Measurements from ENCODE around the gene SBF2.

The SBF2 gene

DNA sequence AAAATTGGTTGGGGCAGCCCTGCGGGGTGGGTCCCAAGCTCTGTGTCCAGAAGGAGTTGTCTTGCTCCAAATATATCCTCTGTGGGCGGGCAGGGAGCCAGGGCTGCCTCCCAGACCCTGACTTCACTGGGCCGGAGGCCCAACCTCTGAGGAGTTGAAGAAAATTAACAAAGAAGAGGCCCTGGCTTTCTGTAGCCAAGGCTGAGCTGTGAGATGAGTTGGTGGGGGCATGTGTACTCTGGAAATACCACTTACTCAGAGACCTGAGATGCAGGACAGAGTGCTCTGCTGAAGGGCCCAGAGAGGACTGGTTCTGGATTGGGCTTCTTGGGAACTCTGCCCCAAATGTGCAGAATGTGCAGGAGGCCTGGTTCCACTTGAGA is 533.8 kb downstream of the SBF2 start:
- Mint-ChIP-seq H3K9me3 (no peaks in the 10 kb centered on the region), H3K36me3 (ENCODE audit: low read depth) (no peaks in the 10 kb centered on the region), H3K27ac (peak overlapping the region; percentile 17), H3K4me1 (ENCODE audit: low read depth) (peaks cover 37% of the 10 kb centered on the region), H3K27me3 (peaks cover 3% of the 10 kb centered on the region), H3K4me3 (no peak overlapping the region)
- intact Hi-C loops (cut with micrococcal nuclease): no loop called here

DNA sequence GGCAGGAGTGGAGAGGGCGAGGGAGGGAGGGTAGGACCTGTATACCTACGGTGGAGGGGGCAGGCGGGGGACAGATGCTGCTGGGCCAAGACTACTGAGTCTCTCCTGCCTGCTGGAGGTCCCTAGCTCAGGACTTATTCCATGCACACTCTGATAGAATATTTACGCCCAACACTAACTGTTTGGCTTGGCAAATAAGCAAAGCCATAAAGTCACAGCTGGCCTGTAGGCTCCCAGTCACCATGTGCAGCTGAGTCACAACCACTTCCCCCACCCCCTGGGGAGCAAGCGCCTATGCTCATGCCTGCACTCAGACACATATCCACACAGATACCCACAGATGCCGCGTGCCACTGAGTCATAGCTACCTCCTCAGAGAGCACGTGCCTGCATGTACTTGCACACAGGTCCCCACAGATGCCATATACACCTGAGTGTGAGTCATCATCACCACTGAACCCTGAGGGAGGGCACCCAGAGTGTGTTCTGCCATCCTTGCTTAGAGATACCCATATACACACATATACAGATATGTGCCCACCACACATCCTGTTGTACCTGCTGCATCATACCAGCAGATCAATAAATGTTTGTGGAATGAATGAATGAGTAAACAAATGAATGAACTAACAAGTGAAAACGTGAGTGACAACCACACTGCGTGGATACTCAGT is 534.4 kb downstream of the SBF2 start:
- Mint-ChIP-seq H3K4me3 (peak overlapping the region; percentile 75), H3K36me3 (ENCODE audit: low read depth) (no peaks in the 10 kb centered on the region), H3K27me3 (peaks cover 3% of the 10 kb centered on the region), H3K9me3 (no peaks in the 10 kb centered on the region), H3K4me1 (ENCODE audit: low read depth) (peaks cover 37% of the 10 kb centered on the region), H3K27ac (peak overlapping the region; percentile 62)
- intact Hi-C loops (cut with micrococcal nuclease): loop anchor here (2.0 to 5.0 kb wide), 2 partner anchors 213 to 548 kb away; partner anchors contain the start of gene ADM

DNA sequence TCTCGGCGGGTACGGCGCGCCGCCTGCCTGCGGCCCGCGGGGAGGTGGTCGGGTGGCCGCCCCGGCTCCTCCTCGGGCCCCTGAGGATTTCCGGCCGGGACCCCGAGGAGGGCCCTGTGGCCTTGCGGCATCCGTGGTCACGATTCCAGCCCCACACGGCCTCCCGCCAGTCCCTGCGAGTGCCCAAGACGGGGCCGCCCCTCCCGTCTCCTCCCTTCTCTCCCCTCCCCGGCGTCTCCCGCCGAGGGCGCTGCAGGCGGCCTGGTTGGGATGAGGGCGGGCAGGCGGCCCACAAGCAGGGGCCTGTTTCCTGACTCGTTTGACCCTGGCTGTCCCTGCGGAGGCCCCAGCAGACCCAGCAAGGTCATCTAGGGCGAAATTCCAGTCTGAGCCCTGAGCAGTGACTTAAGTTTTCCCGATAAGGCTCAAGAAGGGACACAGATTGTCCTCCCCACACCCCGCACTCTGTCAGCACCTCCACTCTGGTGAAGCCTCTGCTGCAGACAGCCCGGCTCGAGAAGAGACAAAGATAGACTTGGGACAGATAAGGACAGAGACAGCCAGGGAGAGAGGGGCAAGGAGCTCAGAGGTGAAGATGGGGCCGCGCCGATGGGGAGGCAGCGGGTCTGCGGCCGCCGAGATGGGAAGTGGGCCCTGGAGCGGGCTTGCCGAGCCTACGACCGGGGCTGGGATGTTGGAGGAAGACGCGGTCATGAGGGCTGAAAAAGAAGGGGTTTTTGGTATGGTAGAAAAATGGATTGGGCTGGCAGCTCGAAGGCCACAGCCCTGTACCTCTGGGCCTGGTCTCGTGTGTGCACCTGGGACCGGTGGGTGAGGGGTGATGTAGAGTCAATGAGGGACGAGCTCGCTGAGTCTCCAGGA is 535.1 kb downstream of the SBF2 start:
- Mint-ChIP-seq H3K9me3 (no peaks in the 10 kb centered on the region), H3K4me1 (ENCODE audit: low read depth) (peaks cover 37% of the 10 kb centered on the region), H3K27me3 (peaks cover 3% of the 10 kb centered on the region), H3K27ac (peak overlapping the region; percentile 62), H3K36me3 (ENCODE audit: low read depth) (no peaks in the 10 kb centered on the region), H3K4me3 (peak overlapping the region; percentile 75)
- intact Hi-C loops (cut with micrococcal nuclease): loop anchor here (1.0 to 5.0 kb wide), 3 partner anchors 214 to 564 kb away; partner anchors contain the start of gene ADM

DNA sequence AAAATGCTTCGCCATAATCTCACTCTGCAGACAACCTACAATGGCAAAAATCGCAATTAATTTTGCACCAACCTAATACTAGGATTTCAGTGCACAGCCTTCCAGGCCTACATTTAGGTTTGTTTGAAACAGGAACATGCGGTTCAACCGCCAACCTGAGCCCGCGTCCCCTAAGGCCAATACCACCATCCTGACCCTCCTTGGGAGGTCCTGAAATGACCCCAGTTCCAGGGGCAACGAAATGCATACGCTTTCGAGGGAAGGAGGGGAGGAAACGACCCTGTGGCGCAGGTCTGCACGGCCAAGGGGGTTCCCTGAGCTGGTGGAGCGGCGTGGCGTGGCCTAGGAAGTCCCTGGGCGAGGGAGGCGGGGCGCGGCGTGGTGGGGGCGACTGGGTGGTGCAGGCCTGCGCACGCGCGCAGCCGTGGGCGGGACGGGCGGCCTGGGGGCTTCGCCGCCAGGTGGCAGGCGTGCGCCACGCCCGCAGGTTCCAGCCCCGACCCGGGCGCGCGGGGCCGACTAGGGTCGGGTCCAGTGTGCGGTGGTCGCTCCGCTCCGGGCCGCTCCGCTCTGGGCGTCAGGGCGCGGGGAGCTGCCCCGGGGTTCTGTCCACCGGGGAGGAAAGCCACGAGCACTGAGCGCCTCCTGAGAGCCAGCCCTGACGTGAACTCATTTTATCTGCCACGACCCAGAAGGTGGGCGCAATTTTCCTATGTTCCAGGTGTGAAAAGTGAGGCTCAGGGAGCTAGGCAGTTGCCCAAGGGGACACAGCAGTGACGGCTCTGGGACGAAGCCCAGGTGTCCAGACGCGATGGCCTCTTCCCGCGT is 536.0 kb downstream of the SBF2 start:
- H3K4me3 Mint-ChIP-seq: peak overlapping the region; percentile 75
- no peaks in the 10 kb centered on the region for H3K9me3 Mint-ChIP-seq
- peaks cover 40% of the 10 kb centered on the region for H3K4me1 Mint-ChIP-seq (ENCODE audit: low read depth)
- intact Hi-C loops (cut with micrococcal nuclease): loop anchor here (1.0 to 5.0 kb wide), 3 partner anchors 215 to 565 kb away; partner anchors contain the start of gene ADM
- H3K27me3 Mint-ChIP-seq: peaks cover 3% of the 10 kb centered on the region
- H3K36me3 Mint-ChIP-seq (ENCODE audit: low read depth): peaks cover 6% of the 10 kb centered on the region
- H3K27ac Mint-ChIP-seq: peak overlapping the region; percentile 62

DNA sequence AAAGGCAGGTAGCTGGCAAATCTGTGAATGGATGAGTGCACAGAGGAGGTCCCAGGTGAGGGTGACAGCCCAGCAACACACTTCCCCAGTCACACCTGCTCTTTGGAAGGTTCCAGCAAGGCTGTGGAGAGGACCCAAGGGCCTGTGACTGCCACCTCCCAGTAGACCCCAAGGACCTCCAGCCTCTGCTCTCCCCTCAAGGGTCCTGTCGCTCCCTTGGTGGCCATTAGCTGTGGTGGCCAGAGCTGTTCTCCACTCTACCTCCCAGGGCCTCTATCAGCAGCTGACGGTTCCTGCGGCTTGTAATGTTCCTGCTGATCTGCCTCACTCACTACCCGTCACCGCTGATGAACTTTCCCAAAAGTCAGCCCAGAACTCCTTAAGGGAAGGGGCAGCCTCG is 537.1 kb downstream of the SBF2 start:
- intact Hi-C loops (cut with micrococcal nuclease): loop anchor here (5.0 kb wide), 1 partner anchor 550 kb away; the partner anchor contains the start of gene ADM
- Mint-ChIP-seq H3K4me3 (no peak overlapping the region), H3K27ac (no peak overlapping the region), H3K4me1 (ENCODE audit: low read depth) (peaks cover 42% of the 10 kb centered on the region), H3K36me3 (ENCODE audit: low read depth) (peaks cover 12% of the 10 kb centered on the region), H3K9me3 (no peaks in the 10 kb centered on the region), H3K27me3 (peaks cover 3% of the 10 kb centered on the region)

DNA sequence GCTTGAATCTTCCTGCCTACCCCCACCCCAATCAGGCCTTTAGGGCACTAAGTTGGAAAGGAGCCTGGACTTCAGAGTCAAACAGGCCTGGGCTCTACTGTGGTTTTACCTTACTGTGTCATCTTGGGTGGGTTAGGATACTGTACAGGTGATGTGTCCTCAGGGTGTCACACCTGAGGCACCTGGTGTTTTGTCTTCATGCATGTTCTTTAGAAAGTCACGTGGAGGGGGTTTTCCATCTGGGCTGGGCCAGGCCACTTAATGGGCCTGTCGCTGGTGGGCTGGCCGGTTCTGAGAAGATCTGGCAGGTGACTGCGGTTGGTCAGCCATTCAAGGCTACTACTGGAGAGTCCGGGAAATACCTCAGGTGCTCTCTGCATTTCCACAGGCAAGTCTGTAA is 537.6 kb downstream of the SBF2 start:
- Mint-ChIP-seq H3K4me1 (ENCODE audit: low read depth) (peaks cover 42% of the 10 kb centered on the region), H3K27me3 (peaks cover 3% of the 10 kb centered on the region), H3K36me3 (ENCODE audit: low read depth) (peaks cover 16% of the 10 kb centered on the region), H3K9me3 (no peaks in the 10 kb centered on the region), H3K27ac (no peak overlapping the region), H3K4me3 (no peak overlapping the region)
- intact Hi-C loops (cut with micrococcal nuclease): loop anchor here (5.0 kb wide), 1 partner anchor 551 kb away; the partner anchor contains the start of gene ADM

DNA sequence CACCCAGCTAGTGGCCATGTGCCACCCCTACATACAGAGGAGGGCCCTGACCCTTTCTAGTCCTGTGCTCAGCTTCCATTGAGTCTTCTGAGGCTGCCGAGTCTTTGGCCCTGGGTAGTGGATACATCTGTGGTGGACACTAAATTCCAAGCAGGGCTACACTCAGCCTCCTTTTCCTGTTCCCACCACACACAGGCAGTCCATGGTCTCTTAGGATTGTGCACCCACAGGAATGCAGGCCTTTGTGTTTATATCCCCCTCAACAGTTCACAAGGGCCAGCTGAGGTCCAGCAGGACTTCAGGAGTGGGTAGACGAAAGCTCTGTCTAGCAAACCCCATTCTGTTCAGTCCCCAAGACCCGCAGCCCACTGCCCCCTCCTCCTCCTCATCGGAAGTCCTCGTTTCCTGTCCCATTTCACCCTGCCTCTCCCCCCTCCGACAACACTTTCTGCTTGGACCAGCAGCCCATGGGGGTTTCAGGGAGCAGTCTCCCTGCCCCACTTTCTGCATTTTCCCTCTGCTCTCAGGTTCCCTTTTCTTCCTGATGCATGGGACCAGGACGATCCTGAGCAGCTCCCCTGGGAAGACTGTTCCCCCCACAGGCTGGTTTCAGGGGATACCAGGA is 538.3 kb downstream of the SBF2 start:
- H3K27ac Mint-ChIP-seq: no peak overlapping the region
- no peak overlapping the region for H3K4me3 Mint-ChIP-seq
- peaks cover 3% of the 10 kb centered on the region for H3K27me3 Mint-ChIP-seq
- H3K36me3 Mint-ChIP-seq (ENCODE audit: low read depth): peaks cover 24% of the 10 kb centered on the region
- intact Hi-C loops (cut with micrococcal nuclease): loop anchor here (5.0 kb wide), 1 partner anchor 552 kb away; the partner anchor contains the start of gene ADM
- H3K9me3 Mint-ChIP-seq: no peaks in the 10 kb centered on the region
- H3K4me1 Mint-ChIP-seq (ENCODE audit: low read depth): peaks cover 42% of the 10 kb centered on the region

DNA sequence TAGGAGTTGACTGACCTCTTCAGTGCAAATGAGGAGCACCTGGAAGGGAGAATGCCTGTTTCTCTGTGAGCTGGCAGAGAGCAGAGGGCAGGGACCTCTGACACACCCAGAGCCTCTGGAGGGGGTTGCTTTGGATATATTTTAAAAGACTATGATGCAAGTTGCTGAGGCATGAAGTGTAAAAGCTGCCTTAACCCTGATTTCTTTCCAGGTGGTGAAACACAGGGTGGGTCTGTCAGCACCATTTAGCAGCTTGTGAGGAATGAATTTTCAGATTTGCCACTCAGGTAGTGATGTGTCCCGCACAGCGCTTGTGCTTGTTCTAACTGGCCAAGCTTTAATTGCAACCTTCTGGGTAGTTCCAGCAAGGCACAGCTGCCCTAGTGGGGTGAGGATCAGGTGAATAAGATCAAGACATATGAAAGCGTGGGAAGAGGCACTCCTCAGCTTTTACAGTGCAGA is 540.0 kb downstream of the SBF2 start:
- Mint-ChIP-seq H3K4me1 (ENCODE audit: low read depth) (peaks cover 30% of the 10 kb centered on the region), H3K27ac (no peak overlapping the region)

DNA sequence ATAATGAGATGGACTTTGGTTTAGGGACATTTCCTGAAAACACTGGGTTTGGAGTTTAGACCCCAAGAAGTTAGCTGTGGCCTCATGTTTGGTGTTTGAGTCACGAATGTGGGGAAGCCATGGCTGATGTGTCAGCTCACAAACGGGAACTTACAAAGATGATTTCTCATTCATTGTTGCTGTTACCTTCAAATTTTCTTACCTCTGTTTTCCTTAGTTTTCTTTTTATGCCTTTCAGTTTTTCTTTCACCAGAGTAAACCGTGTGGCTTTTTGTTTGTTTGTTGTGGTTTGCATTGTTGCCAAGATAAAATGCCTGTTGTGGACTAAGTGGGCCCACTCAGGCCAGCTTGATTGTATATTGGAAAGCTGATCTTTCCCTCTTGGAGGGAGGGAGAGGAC is 541.0 kb downstream of the SBF2 start:
- Mint-ChIP-seq H3K27me3 (peaks cover 3% of the 10 kb centered on the region), H3K36me3 (ENCODE audit: low read depth) (peaks cover 51% of the 10 kb centered on the region), H3K4me3 (no peak overlapping the region), H3K27ac (peak overlapping the region; percentile 34), H3K9me3 (no peaks in the 10 kb centered on the region), H3K4me1 (ENCODE audit: low read depth) (peaks cover 26% of the 10 kb centered on the region)
- intact Hi-C loops (cut with micrococcal nuclease): no loop called here

More for the DNA sequence above, 540.0 kb downstream of the SBF2 start:
- Mint-ChIP-seq H3K27me3 (peaks cover 3% of the 10 kb centered on the region), H3K9me3 (no peaks in the 10 kb centered on the region), H3K36me3 (ENCODE audit: low read depth) (peaks cover 41% of the 10 kb centered on the region), H3K4me3 (no peak overlapping the region)
- intact Hi-C loops (cut with micrococcal nuclease): no loop called here

DNA sequence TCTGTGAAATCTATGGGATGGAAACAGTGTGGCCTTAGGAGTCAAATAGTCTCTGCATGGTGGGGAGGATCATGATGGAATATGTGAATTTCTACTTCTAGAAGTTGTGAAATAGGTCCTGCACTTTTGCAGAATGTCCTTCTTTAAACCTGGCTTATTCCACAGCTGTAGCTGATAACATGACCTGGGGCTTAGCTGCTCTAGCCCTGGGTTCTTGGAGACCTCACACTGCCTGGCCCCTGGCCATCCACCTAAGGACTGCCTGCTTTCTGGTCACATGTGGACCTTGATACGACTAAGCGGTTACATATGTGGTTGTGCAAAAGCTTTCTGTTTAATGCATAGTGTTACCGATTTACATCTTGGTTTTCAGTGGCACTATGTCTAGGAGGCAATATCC is 541.9 kb downstream of the SBF2 start:
- Mint-ChIP-seq H3K9me3 (no peaks in the 10 kb centered on the region), H3K4me3 (no peak overlapping the region), H3K27ac (no peak overlapping the region), H3K4me1 (ENCODE audit: low read depth) (peaks cover 28% of the 10 kb centered on the region), H3K27me3 (peaks cover 3% of the 10 kb centered on the region), H3K36me3 (ENCODE audit: low read depth) (peaks cover 58% of the 10 kb centered on the region)
- intact Hi-C loops (cut with micrococcal nuclease): no loop called here

DNA sequence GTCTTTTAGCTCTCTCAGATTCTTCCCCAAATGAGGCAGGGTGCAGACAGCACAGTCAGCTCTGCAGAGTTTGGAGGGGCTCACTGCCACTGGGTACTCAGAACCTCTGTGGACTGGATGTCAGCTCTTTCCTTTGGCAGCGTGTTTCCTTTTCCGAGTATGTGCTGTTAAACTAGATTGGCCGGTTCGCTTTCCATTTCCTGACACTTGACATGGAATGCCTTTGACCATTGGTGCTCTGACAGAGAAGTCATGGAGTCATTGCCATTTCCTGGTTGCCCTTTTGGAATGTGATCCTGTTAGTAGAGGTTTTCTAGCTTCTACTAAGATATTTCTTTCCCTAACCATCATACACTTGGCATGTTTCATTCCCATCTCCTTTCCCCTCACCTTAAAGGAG is 543.5 kb downstream of the SBF2 start:
- Mint-ChIP-seq H3K27me3 (no peaks in the 10 kb centered on the region), H3K9me3 (no peaks in the 10 kb centered on the region)

DNA sequence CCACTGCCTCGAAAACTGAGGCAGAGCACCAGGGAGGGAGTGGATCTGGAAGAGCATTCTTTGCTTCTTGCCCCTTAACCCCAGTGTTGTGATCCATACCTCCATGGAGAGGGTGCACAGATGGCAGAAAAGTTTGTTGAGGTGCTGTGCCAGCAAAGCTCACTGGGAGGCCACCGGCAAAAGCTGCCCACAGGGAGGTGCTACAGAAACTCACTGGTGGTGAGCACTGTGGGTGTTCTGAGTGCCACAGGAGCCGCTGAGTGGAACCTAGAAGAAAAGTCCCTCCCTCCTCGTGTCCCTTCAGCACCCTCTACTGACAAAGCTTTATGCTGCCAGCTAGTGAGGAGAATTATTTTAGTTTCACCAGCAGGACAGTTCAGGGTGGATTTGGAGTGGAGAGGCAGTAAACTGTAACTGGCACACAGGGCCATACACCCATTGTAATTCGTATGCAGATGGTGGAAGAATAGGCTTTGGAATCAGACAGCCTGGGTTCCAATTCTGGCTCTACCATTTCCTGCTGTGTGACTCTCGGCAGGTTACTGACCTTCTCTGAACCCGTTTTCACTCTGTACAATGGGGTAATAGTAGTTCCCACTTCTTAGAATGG is 545.6 kb downstream of the SBF2 start:
- Mint-ChIP-seq H3K36me3 (ENCODE audit: low read depth) (peaks cover 74% of the 10 kb centered on the region), H3K27me3 (no peaks in the 10 kb centered on the region), H3K4me3 (no peak overlapping the region), H3K9me3 (no peaks in the 10 kb centered on the region), H3K27ac (no peak overlapping the region), H3K4me1 (ENCODE audit: low read depth) (peaks cover 35% of the 10 kb centered on the region)
- intact Hi-C loops (cut with micrococcal nuclease): loop anchor here (1.0 to 5.0 kb wide), 4 partner anchors 46 to 211 kb away; partner anchors contain the start of gene SWAP70

More for the DNA sequence above, 543.5 kb downstream of the SBF2 start:
- H3K4me1 Mint-ChIP-seq (ENCODE audit: low read depth): peaks cover 28% of the 10 kb centered on the region
- no peak overlapping the region for H3K4me3 Mint-ChIP-seq
- intact Hi-C loops (cut with micrococcal nuclease): no loop called here
- H3K36me3 Mint-ChIP-seq (ENCODE audit: low read depth): peaks cover 67% of the 10 kb centered on the region
- no peak overlapping the region for H3K27ac Mint-ChIP-seq
